ENCODE data around the gene PPIP5K2.

- no peak for TF ChIP-seq CTCF (IDR thresholded peaks at IDR 0.05)
- TF ChIP-seq EP300 (IDR thresholded peaks at IDR 0.05), result no peak
- no peak for TF ChIP-seq POLR2A (IDR thresholded peaks at IDR 0.05)
These were observed 108.5 kb downstream of the PPIP5K2 start for GRCh38 chr5:103228588-103228987.

All from upper lobe of left lung (tissue), 4 donors.